Measurements from ENCODE around the gene NRXN2.

- TF ChIP-seq BHLHE40 (IDR thresholded peaks at IDR 0.05; ENCODE audit: low read length) (no peak), ZNF275 (CRISPR knock-in tag; IDR thresholded peaks at IDR 0.05; ENCODE audit: borderline replicate concordance) (no peak), CTCF (CRISPR knock-in tag; IDR thresholded peaks at IDR 0.05) (no peak), NFE2L1 (CRISPR knock-in tag; IDR thresholded peaks at IDR 0.05; ENCODE audit: borderline replicate concordance) (no peak), EZH2 (conservative IDR thresholded peaks at IDR 0.05; ENCODE audit: low read depth, low read length) (no peak), ZNF274 (CRISPR knock-in tag; IDR thresholded peaks at IDR 0.05) (no peak), MED1 (CRISPR knock-in tag; IDR thresholded peaks at IDR 0.05) (no peak), TEF (CRISPR knock-in tag; IDR thresholded peaks at IDR 0.05) (no peak), HNF4G (IDR thresholded peaks at IDR 0.05; ENCODE audit: borderline replicate concordance, low read depth, low read length) (no peak), HNF4G (CRISPR knock-in tag; IDR thresholded peaks at IDR 0.05; ENCODE audit: borderline replicate concordance, low read depth) (no peak), TFDP2 (CRISPR knock-in tag; IDR thresholded peaks at IDR 0.05) (no peak), CHD2 (IDR thresholded peaks at IDR 0.05; ENCODE audit: low read depth, low read length) (no peak), MXI1 (IDR thresholded peaks at IDR 0.05; ENCODE audit: borderline replicate concordance, low read depth, low read length) (no peak)
Observed at GRCh38 chr11:64755681-64756361, 32.8 kb upstream of the NRXN2 start.
